AG04449 (cell line): ENCODE measurements around the gene RYR2.
"Not testable (repeated sequence)": the region's sequence is repeated elsewhere in the genome, so short reads cannot be mapped to it uniquely, and the experiment has no call there.

ENCODE experiments used
- CTCF ChIA-PET: fragments of 350-600 bp; formaldehyde crosslinking; extraction: SDS; loops from one replicate; lab custom pipeline; 2021; ENCODE audit warnings: antibody characterized with exemption; lab: Yijun Ruan, JAX
- POLR2A ChIA-PET: fragments of 400-600, 350-600 bp; formaldehyde crosslinking; extraction: SDS; loops from one replicate; lab custom pipeline; 2020; ENCODE audit warnings: antibody characterized with exemption, inconsistent platforms; lab: Yijun Ruan, JAX
- DNase-seq: peaks from one replicate; pipeline ENCODE4 v3.0.0-alpha.2; 2010; ENCODE audit warnings: low read depth, low spot score
- H3K4me3 ChIP-seq: 2 replicates; pipeline ENCODE4 v1.5.1; 2011; ENCODE audit warnings: low read depth, mild to moderate bottlenecking, control low read depth, low read length
- TF ChIP-seq, protein P1 (sequence below): IDR thresholded peaks from one replicate; pipeline ENCODE4 v1.5.1; 2011; ENCODE audit warnings: mild to moderate bottlenecking, moderate library complexity, low read length, control low read depth, inconsistent platforms; ENCODE audit not compliant: insufficient read depth; ENCODE audit errors: missing control alignments

RYR2 gene

DNA sequence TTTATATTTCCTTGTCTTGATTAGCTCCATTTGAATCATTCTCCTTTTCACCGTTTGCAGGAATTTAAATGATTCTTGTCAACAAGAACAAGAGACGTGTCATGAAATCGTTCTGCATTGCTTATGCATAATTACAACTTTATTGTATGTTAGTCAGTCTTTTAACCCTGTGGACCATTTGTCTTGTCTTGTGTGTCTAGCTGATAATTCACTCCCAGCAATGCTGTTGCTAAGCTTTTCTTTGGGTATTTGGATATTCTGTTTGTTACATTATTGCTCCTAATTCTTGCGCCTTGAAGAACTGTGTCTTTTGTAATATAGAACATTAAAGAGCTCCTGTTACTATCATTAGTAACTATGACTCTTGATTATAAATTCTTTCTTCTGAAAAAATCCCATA lies 311.9 kb downstream of the RYR2 start:
- DNase-seq: no peak
- TF ChIP-seq, protein P1, sequence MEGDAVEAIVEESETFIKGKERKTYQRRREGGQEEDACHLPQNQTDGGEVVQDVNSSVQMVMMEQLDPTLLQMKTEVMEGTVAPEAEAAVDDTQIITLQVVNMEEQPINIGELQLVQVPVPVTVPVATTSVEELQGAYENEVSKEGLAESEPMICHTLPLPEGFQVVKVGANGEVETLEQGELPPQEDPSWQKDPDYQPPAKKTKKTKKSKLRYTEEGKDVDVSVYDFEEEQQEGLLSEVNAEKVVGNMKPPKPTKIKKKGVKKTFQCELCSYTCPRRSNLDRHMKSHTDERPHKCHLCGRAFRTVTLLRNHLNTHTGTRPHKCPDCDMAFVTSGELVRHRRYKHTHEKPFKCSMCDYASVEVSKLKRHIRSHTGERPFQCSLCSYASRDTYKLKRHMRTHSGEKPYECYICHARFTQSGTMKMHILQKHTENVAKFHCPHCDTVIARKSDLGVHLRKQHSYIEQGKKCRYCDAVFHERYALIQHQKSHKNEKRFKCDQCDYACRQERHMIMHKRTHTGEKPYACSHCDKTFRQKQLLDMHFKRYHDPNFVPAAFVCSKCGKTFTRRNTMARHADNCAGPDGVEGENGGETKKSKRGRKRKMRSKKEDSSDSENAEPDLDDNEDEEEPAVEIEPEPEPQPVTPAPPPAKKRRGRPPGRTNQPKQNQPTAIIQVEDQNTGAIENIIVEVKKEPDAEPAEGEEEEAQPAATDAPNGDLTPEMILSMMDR: no peak
- POLR2A ChIA-PET: no interaction called here
- CTCF ChIA-PET: no interaction called here
- no peak overlapping the region for H3K4me3 ChIP-seq

DNA sequence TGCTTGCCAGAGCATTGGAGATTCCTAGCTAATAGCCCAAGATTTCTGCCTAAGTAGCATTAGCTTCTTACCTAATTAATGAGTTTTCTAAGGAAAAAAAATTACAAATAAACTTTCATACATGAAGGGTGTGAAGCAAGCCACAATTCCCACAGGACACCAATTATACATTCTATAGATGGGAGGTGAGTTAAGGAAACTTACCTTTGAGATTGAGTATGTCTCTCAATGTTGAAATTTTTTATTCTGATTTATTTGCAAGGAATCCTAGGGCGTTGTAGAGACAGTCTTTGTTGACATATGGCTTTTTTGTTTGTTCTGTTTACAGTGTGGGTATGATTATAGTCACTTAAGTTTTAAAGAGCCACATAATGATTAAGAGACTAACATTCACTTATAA lies 313.0 kb downstream of the RYR2 start:
- TF ChIP-seq, protein P1: no peak
- no peak for DNase-seq
- H3K4me3 ChIP-seq: no peak overlapping the region
- ChIA-PET CTCF (no interaction called here), POLR2A (no interaction called here)

DNA sequence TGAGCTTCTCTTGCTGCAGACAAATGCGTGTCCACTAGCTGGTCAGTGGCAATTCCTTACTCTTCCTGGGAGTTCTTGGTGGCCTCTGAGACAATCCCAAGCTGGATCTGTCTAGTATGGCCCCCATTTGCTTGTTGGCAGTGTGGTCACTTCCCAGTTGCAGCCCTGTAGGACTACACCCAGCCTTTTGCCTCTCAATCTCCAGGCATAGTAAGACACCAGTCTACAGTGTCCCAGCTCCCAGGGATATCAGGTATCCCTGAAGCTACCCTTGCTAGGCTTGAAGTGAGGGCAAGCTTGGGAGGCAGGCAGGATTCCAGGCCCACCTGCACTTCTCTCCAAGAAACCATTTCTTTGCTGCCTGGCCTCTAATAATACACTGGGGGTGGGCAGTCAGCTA lies 316.6 kb downstream of the RYR2 start:
- POLR2A ChIA-PET: no interaction called here
- DNase-seq: no peak
- CTCF ChIA-PET: no interaction called here
- TF ChIP-seq, protein P1: no peak
- no peak overlapping the region for H3K4me3 ChIP-seq

DNA sequence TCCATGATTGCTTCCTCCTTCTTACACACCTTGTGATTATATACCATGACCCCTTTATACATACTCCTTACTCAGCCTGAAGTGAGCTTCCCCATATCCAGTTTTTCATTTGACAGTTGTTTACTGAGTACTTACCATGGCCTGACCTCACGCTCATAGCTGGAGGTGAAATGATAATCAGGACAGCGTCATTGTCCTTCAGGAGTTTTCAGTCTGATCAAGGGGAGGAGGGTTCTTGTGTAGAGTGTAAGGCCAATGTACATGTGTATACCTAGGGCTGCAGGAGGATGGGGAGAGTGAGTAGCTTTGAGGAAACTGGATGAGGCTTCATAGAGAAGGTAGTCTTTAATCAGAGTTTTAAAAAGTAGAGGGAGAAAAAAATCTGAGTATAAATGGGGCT lies 325.8 kb downstream of the RYR2 start:
- POLR2A ChIA-PET: no interaction called here
- no peak overlapping the region for H3K4me3 ChIP-seq
- TF ChIP-seq, protein P1: no peak
- CTCF ChIA-PET: no interaction called here
- DNase-seq: no peak

DNA sequence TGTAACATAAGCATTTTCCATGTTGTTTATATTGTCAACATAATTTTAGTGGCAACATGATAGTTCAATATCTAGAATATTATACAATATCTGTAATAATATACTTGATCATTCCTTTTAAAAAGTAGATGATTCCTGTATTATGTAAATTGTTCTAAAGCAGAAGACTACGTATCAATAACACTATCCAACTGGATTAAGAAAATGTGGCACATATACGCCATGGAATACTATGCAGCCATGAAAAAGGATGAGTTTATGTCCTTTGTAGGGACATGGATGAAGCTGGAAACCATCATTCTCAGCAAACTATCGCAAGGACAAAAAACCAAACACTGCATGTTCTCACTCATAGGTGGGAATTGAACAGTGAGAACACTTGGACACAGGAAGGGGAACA lies 329.5 kb downstream of the RYR2 start:
- H3K4me3 ChIP-seq, POLR2A ChIA-PET, DNase-seq, CTCF ChIA-PET: not testable (repeated sequence)

DNA sequence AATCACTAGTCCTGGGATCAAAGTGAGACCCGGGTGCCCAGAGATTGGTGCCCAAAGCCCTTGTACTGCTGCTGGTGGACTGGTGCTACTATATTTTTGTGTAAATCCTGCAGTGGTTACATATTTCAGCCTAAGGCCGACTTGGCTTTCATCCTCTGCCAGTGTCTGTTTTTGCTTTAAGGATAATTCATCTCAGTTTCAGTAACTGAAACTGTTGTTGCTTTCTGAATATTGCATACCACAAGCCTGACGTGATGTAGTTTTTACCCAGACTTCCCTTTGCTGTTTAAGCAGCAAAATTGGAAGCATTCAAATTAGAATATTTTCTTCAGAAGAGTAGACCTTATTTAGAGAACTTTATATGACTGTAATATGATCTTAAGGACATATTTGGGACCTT lies 341.8 kb downstream of the RYR2 start:
- DNase-seq: no peak
- ChIA-PET POLR2A (no interaction called here), CTCF (no interaction called here)
- TF ChIP-seq, protein P1: no peak
- H3K4me3 ChIP-seq: no peak overlapping the region

DNA sequence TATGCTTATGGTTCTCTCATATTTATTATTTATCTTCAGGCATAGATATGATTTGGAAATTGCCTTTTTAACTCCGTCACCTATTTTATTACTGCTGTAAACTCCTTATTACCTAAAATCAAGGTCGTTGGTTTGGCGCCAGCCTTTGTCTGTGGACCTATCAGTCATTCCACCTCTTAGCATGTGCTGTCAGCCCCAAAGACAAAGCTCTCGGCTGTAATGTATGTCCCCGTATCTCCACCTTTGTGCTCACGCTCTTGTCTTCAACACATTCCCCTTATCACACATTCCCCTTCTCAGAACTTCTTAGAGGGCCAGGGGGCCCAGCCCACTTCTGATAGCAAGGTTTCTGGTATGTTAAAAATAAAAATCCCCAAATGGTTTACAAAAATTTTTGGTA lies 342.2 kb downstream of the RYR2 start:
- DNase-seq: no peak
- TF ChIP-seq, protein P1: no peak
- ChIA-PET CTCF (no interaction called here), POLR2A (no interaction called here)
- no peak overlapping the region for H3K4me3 ChIP-seq
